Activated T-helper 17 cell treated with anti-CD3 and anti-CD28 coated beads, Interleukin-2, amount 50 U/mL, for 72 hours (primary cell): ENCODE data around the gene PMM2. TPM values are rescaled to one million over a fixed set of nuclear protein-coding genes. Genes with fewer than 3 reads are reported as not detected.
"Not testable (repeated sequence)": the region's sequence is repeated elsewhere in the genome, so short reads cannot be mapped to it uniquely, and the experiment has no call there.

Source experiments
- ATAC-seq: fragments of 150-1000 bp; cut with Tn5 transposase; replicated peaks from 2 replicates; pipeline ENCODE4 v1.10.0; 2021; ENCODE audit warnings: mild to moderate bottlenecking, moderate library complexity
- H3K27ac Mint-ChIP-seq: one replicate; pipeline ENCODE4 v1.8.0; 2022; ENCODE audit warnings: mixed read lengths
- H3K27me3 Mint-ChIP-seq: one replicate; pipeline ENCODE4 v1.8.0; 2022; ENCODE audit warnings: mixed read lengths
- H3K36me3 Mint-ChIP-seq: one replicate; pipeline ENCODE4 v1.8.0; 2022; ENCODE audit warnings: low read depth, mild to moderate bottlenecking, mixed read lengths
- H3K4me1 Mint-ChIP-seq: one replicate; pipeline ENCODE4 v1.8.0; 2022; ENCODE audit warnings: mixed read lengths
- H3K4me3 Mint-ChIP-seq: one replicate; pipeline ENCODE4 v1.8.0; 2022; ENCODE audit warnings: mild to moderate bottlenecking, mixed read lengths
- H3K9me3 Mint-ChIP-seq: one replicate; pipeline ENCODE4 v1.8.0; 2022; ENCODE audit warnings: mixed read lengths
- total RNA-seq, 2 donors: library from RNA; stranded (reverse); gene quantifications; one replicate each; pipeline ENCODE4 v1.2.3, GENCODE V29; 2022

PMM2 gene
- total RNA-seq, 2 donors from 2014 or later = 33.0 to 59.1 TPM

DNA sequence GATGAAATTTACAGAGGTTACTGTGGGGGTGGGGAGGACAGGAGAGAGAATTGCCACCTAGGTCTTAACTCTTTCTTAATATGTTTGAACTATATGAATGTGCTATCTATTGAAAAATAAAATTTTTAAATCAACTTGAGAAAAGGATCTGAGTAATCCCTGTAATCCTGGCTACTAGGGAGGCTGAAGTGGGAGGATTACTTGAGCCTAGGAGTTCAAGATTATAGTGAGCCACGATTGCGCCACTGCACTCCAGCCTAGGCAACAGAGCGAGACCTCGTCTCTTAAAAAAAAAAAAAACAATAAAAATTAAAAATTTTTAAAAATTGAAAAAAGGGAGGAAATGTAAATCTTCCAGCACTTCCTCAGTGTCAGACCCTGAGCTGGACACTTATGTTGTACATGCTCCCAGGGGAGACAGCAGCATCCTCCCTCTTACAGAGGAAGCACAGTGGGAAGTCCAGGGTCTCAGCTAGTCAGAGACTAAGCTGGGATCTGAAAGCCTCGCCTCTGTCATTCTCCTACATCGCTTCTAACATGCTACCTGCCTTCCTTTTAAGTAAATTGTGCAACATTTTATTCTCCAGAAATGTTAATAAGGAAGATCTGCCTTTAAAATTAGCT is 21.9 kb downstream of the PMM2 start:
- no peak for ATAC-seq
- Mint-ChIP-seq H3K4me1 (peaks cover 14% of the 10 kb centered on the region), H3K27me3 (no peaks in the 10 kb centered on the region), H3K9me3 (no peaks in the 10 kb centered on the region), H3K27ac (no peak overlapping the region), H3K4me3 (no peak overlapping the region), H3K36me3 (peaks cover 99% of the 10 kb centered on the region)

DNA sequence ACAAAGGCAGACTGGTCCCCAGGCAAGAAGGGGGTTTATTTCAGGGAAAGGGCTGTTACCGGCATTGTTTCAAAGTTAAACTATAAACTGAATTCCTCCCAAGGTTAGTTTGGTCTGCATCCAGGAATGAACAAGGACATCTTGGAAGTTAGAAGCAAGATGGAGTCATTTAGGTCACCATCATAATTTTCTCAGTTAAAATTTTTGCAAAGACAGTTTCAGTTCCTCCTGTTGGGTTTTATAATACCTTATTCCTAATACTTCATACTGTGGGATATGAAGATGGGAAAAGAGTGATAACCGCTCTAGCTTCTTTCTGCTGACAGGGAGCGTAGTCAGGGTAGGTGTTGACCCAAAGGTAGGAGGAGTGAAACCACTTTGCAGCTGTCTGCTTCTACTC is 24.8 kb downstream of the PMM2 start:
- ATAC-seq = no peak
- Mint-ChIP-seq H3K27ac (peak overlapping the region; percentile 82), H3K4me1 (peaks cover 5% of the 10 kb centered on the region), H3K36me3 (peaks cover 94% of the 10 kb centered on the region), H3K9me3 (no peaks in the 10 kb centered on the region), H3K4me3 (no peak overlapping the region), H3K27me3 (no peaks in the 10 kb centered on the region)

DNA sequence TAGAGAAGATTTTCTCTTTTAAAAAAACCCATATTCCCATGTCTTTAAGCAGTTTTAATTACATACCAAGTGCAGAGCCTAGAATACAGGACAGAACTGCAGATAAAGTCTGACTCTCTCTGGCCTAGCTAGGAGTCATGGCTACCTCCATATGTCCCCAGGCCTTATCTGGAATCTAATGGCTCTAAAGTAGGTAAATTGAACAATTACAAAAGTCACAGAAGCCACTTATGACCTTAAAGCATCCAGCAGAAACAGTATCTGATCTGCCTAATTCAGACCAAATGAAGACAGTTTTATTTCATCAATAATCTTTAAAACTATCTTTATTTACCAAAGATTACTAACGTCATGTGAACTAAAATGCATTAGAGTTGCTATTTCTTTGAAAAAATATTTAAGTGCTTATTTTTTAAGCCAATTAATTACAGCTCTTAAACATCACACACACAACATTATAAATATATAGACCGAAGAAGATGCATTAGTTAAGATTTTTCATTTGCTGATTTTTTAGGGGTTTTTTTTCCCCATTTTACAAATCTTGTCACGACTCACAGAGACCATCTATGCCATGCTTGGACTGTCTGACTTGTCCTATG is 28.7 kb downstream of the PMM2 start:
- Mint-ChIP-seq H3K27me3 (no peaks in the 10 kb centered on the region), H3K36me3 (peaks cover 90% of the 10 kb centered on the region), H3K27ac (no peak overlapping the region), H3K4me3 (no peak overlapping the region), H3K9me3 (no peaks in the 10 kb centered on the region), H3K4me1 (peaks cover 5% of the 10 kb centered on the region)
- ATAC-seq = no peak

DNA sequence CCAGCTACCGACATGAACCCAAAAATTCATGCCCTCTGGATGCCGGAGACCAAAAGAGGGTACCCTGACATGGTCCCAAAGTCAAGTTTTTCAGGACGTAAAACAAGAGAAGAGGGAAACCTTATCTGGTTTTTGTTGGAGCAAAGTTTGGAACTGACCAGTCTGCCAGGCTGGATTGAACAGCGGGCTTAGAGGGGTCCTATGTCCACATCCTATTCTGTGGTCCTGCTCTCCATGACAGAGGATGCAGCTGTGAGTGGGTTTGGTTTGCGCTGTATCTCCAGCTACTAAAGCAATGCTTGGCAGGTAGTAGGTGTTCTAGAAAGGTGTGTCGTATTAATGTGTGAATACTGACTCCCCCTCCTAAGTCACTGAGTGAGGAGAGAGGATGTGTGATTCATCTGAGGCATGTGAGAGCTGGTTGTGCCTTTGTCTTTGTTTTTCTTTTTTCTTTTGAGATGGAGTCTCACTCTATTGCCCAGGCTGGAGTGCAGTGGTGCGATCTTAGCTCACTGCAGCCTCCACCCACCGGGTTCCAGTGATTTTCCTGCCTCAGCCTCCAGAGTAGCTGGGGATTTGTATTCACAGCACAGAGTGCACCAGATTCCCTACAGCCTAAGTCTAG is 31.0 kb downstream of the PMM2 start:
- H3K36me3 Mint-ChIP-seq = peaks cover 85% of the 10 kb centered on the region
- no peak overlapping the region for H3K4me3 Mint-ChIP-seq
- no peak for ATAC-seq
- no peak overlapping the region for H3K27ac Mint-ChIP-seq
- peaks cover 2% of the 10 kb centered on the region for H3K4me1 Mint-ChIP-seq
- H3K27me3 Mint-ChIP-seq = no peaks in the 10 kb centered on the region
- H3K9me3 Mint-ChIP-seq = no peaks in the 10 kb centered on the region

DNA sequence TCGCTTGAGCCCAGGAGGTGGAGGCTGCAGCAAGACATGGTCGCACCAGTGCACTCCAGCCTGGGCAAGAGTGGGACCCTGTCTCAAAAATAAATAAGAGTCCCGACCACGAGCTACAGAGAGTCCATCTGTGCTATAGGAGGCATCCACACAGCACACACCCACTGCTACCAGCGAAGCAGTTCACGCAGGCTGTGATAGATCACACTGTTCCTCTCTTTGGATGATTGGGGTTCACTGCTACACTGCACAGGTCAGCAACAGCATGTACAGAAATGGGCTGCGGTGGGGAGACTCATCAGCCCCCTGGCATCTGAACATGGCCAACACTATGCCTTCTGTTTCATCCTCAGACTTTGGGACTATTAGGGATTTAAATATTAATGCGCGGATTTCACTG is 33.8 kb downstream of the PMM2 start:
- no peak for ATAC-seq
- Mint-ChIP-seq H3K27me3 (no peaks in the 10 kb centered on the region), H3K9me3 (no peaks in the 10 kb centered on the region), H3K36me3 (peaks cover 61% of the 10 kb centered on the region), H3K4me3 (no peak overlapping the region), H3K27ac (no peak overlapping the region), H3K4me1 (peaks cover 6% of the 10 kb centered on the region)

DNA sequence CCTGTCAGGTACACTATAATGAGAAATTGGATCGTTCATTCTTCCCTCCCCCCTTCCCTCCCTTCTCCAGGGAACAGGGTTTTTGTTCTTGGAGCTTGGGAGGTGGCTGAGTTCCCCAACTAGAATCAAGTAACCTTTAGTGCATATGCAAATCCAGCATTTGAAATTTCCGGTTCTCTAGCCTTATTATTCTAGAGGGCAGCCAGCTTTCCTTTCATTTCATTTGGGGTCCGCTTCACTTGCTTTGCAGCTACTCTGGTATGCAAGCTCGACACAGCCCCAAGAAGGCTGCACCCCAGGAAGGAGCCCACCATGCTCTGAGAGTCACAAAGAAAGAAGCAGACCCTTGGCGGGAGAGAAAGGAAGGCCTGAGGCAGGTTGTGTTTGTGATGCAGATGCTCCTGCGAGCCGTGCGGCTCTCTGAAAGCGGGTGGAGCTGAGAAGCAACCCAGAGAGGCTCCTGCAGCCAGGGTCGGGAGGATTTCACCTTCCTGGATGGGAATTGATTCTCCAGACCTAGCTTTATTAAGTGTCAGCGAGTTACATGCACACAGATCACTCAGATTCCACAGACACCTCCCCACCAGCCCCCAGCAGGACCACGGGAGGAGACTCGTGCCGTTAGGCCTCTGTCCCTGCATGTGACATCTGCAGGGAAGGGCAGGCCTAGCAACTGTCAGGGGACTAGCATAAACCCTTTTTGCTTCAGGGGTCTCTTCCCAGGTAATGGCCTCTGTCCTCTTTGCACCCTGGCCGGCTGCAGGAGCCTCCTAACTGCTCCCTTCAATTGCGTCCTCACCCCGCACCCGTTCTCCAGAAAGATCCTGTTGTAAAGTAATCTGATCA is 34.5 kb downstream of the PMM2 start:
- no peaks in the 10 kb centered on the region for H3K9me3 Mint-ChIP-seq
- no peak overlapping the region for H3K4me3 Mint-ChIP-seq
- peaks cover 54% of the 10 kb centered on the region for H3K36me3 Mint-ChIP-seq
- H3K4me1 Mint-ChIP-seq = peaks cover 6% of the 10 kb centered on the region
- no peak for ATAC-seq
- H3K27ac Mint-ChIP-seq = no peak overlapping the region
- H3K27me3 Mint-ChIP-seq = no peaks in the 10 kb centered on the region

DNA sequence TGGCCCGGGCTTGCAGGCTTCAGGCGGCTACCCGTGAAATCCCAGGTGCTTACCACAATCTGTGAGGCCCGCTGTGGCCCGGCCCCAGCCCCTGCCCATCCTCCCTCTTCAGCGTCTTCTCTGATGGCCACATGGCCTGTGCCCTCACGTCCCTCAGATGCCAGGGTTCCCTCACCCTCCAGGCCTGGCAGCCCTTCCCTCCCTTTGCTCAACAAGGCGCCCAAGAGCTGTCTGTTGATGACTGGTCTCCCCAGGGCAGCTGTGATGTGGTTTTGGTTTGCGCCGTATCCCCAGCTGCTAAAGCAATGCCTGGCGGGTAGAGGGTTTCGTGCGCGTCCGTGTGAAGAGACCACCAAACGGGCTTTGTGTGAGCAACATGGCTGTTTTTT is 35.1 kb downstream of the PMM2 start:
- no peak overlapping the region for H3K4me3 Mint-ChIP-seq
- peaks cover 53% of the 10 kb centered on the region for H3K36me3 Mint-ChIP-seq
- peak overlapping the region; percentile 58 for H3K27ac Mint-ChIP-seq
- peaks cover 6% of the 10 kb centered on the region for H3K4me1 Mint-ChIP-seq
- no peaks in the 10 kb centered on the region for H3K27me3 Mint-ChIP-seq
- H3K9me3 Mint-ChIP-seq = no peaks in the 10 kb centered on the region
- ATAC-seq = no peak

DNA sequence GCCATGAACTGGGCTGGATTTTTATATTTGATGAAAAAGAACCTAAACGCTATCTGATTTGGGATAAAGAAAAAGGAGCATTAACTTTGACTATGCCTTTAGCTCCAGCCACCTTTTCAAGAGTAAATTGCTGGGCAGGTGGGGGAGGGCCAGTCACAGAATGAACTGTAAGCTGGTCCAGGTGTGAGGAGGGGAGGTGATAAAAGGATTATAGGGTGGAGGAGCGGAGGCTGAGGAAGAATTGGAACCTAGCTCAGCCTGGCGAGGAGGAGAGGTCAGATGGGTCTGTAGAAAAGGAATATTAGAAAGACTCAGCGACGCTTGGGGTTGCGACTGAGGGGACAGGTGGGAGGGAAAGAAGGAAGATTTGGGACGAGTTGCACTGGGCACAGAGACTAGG is 39.2 kb downstream of the PMM2 start:
- not testable (repeated sequence) for H3K4me3 Mint-ChIP-seq, H3K4me1 Mint-ChIP-seq, ATAC-seq, H3K9me3 Mint-ChIP-seq, H3K27ac Mint-ChIP-seq, H3K27me3 Mint-ChIP-seq
- peaks cover 14% of the 10 kb centered on the region for H3K36me3 Mint-ChIP-seq

DNA sequence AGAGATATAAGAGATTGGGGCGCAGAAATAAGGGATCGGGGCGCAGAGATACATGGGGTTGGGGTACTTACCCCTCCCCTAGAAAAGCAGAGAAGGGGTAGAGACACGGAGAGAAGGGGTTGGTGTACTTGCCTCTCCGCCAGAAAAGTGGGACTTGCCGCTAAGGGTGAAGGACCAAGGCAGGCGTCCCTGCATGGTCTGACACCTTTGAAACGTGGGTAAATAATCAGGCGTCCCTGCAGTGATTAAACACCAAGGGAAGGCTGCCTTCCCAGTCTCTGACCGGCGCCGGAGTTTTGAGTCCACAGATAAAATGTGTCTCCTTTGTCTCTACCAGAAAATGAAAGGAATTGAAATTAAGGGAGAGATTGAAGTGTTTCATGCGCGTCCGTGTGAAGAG is 40.0 kb downstream of the PMM2 start:
- H3K4me3 Mint-ChIP-seq, H3K27me3 Mint-ChIP-seq, ATAC-seq, H3K9me3 Mint-ChIP-seq, H3K27ac Mint-ChIP-seq: not testable (repeated sequence)
- Mint-ChIP-seq H3K4me1 (peaks cover 13% of the 10 kb centered on the region), H3K36me3 (peaks cover 14% of the 10 kb centered on the region)

DNA sequence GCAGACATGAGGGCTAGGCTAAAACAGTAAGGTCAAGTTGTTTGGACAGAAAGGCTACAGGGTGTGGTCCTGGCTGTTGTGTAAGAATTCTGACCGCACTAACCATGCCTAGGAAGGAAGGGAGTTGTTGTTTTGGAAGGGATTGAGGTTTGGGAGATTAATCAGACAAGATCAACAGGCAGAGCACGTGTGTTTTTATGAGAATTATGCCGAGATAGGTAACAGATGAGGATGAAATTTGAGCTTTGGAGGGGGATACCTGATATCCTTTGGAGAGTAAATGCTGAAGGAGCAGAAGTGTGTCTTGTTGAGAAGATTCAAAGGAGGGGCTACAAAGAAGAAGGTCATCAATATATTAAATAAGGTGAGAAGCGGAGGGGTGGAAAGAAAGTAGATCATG is 44.4 kb downstream of the PMM2 start:
- not testable (repeated sequence) for H3K9me3 Mint-ChIP-seq, ATAC-seq, H3K4me3 Mint-ChIP-seq, H3K27me3 Mint-ChIP-seq
- Mint-ChIP-seq H3K4me1 (peaks cover 11% of the 10 kb centered on the region), H3K36me3 (peaks cover 45% of the 10 kb centered on the region), H3K27ac (peak overlapping the region; percentile 22)

DNA sequence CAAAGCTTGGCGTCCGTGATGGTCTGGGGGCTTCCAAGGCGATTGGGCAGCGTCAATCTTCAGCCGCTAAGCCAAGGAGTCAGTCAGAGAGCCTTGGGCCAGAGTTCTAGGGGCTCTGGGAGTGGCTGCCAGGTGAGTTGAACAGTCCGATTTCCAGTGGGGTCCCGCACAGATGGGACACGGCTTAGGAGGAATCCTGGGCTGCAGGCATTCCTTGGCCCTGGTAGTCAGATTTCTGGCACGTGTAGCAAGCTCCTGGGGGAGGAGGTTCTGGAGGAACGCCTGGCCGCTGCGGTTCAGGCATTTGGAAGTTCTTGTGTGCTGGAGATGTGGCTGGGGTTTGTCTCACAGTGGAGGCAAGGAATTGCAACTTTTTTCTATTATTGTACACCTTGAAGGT is 45.7 kb downstream of the PMM2 start:
- H3K27me3 Mint-ChIP-seq, H3K4me3 Mint-ChIP-seq, ATAC-seq, H3K9me3 Mint-ChIP-seq, H3K27ac Mint-ChIP-seq: not testable (repeated sequence)
- Mint-ChIP-seq H3K36me3 (peaks cover 57% of the 10 kb centered on the region), H3K4me1 (peaks cover 11% of the 10 kb centered on the region)

DNA sequence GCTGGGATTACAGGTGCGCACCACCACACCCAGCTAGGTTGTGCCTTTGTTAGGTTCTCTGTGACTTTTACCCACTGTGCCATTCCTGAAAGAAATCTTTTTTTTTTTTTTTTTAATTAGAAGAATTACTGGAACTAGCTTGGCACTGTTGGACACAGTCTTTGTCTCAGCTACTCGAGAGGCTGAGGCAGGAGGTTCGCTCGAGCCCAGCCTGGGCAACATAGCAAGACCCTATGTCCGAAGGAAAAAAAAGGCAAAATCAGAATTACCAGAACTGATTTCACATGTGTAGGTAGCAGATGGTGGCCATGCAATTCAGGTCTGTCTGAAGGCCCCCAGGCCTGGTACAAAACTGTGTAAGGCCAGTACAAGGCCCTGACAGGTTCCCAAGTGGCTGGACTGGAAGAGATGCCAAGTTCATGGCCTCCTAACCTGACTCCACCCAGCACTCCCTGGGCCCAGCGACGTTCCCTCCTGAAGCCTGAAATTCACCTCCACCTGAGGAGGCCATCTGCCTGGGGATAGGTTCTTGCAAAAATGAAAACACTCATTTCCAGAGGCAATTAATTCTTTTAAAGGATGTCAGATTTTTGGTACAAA is 48.2 kb downstream of the PMM2 start:
- peaks cover 20% of the 10 kb centered on the region for H3K4me1 Mint-ChIP-seq
- ATAC-seq = no peak
- H3K27me3 Mint-ChIP-seq = no peaks in the 10 kb centered on the region
- H3K27ac Mint-ChIP-seq = no peak overlapping the region
- H3K36me3 Mint-ChIP-seq = peaks cover 81% of the 10 kb centered on the region
- no peaks in the 10 kb centered on the region for H3K9me3 Mint-ChIP-seq
- no peak overlapping the region for H3K4me3 Mint-ChIP-seq

DNA sequence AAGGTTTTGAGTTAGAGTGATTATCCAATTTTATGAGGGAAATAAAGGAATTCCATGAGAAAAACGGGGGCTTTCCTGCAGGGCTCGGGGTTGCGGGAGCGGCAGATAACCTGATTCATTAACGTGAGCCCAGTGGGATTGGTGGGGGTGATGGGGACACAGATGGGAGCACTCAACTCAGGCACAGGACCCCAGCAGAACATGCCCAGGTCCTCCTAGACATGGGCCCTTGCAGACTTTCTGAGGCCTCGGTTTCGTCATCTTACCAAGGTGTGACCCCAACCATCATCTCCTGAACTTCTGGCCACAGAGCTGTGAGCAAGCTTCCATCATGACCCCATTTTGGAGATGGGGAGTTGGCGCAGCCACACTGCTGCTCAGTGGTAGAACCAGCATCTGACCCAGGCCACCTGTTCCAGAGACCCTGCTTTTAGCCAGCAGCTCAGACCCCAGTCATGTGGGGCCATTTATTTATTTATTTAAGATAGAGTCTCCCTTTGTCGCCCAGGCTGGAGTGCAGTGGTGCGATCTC is 48.8 kb downstream of the PMM2 start:
- H3K27me3 Mint-ChIP-seq = no peaks in the 10 kb centered on the region
- no peak overlapping the region for H3K4me3 Mint-ChIP-seq
- peaks cover 88% of the 10 kb centered on the region for H3K36me3 Mint-ChIP-seq
- peaks cover 22% of the 10 kb centered on the region for H3K4me1 Mint-ChIP-seq
- ATAC-seq = no peak
- H3K27ac Mint-ChIP-seq = no peak overlapping the region
- no peaks in the 10 kb centered on the region for H3K9me3 Mint-ChIP-seq

DNA sequence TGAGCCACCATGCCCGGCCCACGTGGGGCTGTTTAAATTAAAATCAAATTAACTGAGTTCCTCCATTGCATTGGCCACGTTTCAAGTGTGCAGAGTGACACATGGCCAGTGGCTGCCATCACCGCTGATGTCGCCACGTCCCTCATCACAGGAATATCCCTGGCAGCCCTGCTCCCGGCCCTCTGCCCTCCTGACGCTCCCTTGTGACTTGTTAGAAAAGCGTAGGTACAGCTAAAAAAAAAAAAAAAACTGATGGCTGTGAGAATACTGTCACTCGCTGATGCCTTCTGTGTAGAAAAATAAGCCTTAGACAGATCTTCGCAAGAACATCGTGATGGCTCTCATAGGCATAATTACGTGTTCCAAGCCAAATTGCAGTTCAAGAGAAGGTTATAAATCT is 49.5 kb downstream of the PMM2 start:
- peaks cover 19% of the 10 kb centered on the region for H3K4me1 Mint-ChIP-seq
- H3K27me3 Mint-ChIP-seq = no peaks in the 10 kb centered on the region
- no peak overlapping the region for H3K4me3 Mint-ChIP-seq
- H3K27ac Mint-ChIP-seq = no peak overlapping the region
- H3K9me3 Mint-ChIP-seq = no peaks in the 10 kb centered on the region
- ATAC-seq = no peak
- H3K36me3 Mint-ChIP-seq = peaks cover 91% of the 10 kb centered on the region
